SJCRH30 (cell line): Measurements from ENCODE around the gene LTF. TPM values are rescaled to one million over a fixed set of nuclear protein-coding genes. Genes with fewer than 3 reads are reported as not detected.
"Not testable (repeated sequence)": the region's sequence is repeated elsewhere in the genome, so short reads cannot be mapped to it uniquely, and the experiment has no call there.

ENCODE experiments used
- DNase-seq, 2 experiments: peaks; one replicate each; pipeline ENCODE4 v3.0.0-alpha.2; 2015 to 2020
- H3K27ac ChIP-seq: fragments of 250-450 bp; sonication (Bioruptor Pico); 2 replicates; pipeline ENCODE4 v1.5.1; 2020; ENCODE audit warnings: mild to moderate bottlenecking, moderate library complexity
- H3K27me3 ChIP-seq: fragments of 250-450 bp; sonication (Bioruptor Pico); 2 replicates; pipeline ENCODE4 v1.5.1; 2020; ENCODE audit warnings: mild to moderate bottlenecking, moderate library complexity
- H3K36me3 ChIP-seq: fragments of 250-450 bp; sonication (Bioruptor Pico); 2 replicates; pipeline ENCODE4 v1.5.1; 2020; ENCODE audit warnings: mild to moderate bottlenecking, moderate library complexity
- H3K4me1 ChIP-seq: fragments of 250-450 bp; sonication (Bioruptor Pico); 2 replicates; pipeline ENCODE4 v1.5.1; 2020; ENCODE audit warnings: mild to moderate bottlenecking, moderate library complexity
- H3K4me3 ChIP-seq: fragments of 250-450 bp; sonication (Bioruptor Pico); 2 replicates; pipeline ENCODE4 v1.5.1; 2020; ENCODE audit warnings: mild to moderate bottlenecking, moderate library complexity
- H3K9me3 ChIP-seq: fragments of 250-450 bp; sonication (Bioruptor Pico); replicated peaks from 2 replicates; pipeline ENCODE4 v1.5.1; 2020; ENCODE audit warnings: mild to moderate bottlenecking, moderate library complexity
- total RNA-seq: library from RNA; depleted of rRNA; stranded (reverse); fragments of >200 nt; shearing (Covaris generic); gene quantifications from 2 replicates; pipeline ENCODE4 v1.2.3, GENCODE V29; 2014

Gene LTF
- total RNA-seq, 1 experiment from 2014 or later, result not detected

GRCh38 chr3:46426476-46426875, 38.2 kb downstream of the LTF start:
- DNase-seq, H3K4me1 ChIP-seq, H3K4me3 ChIP-seq, H3K36me3 ChIP-seq, H3K27ac ChIP-seq, H3K27me3 ChIP-seq, H3K9me3 ChIP-seq: not testable (repeated sequence)

- DNase-seq, result no peak
- H3K36me3 ChIP-seq, result no peaks in the 10 kb centered on the region
- H3K27me3 ChIP-seq, result no peaks in the 10 kb centered on the region
- no peaks in the 10 kb centered on the region for H3K9me3 ChIP-seq
- H3K4me3 ChIP-seq, result no peak overlapping the region
- no peaks in the 10 kb centered on the region for H3K4me1 ChIP-seq
- no peak overlapping the region for H3K27ac ChIP-seq
Observed at GRCh38 chr3:46423588-46423987, 41.1 kb downstream of the LTF start.

GRCh38 chr3:46422617-46423016, 42.1 kb downstream of the LTF start:
- H3K4me1 ChIP-seq, result no peaks in the 10 kb centered on the region
- no peaks in the 10 kb centered on the region for H3K27me3 ChIP-seq
- peak; percentile 23 to 32 for DNase-seq
- H3K36me3 ChIP-seq, result no peaks in the 10 kb centered on the region
- H3K27ac ChIP-seq, result no peak overlapping the region
- H3K9me3 ChIP-seq, result no peaks in the 10 kb centered on the region
- H3K4me3 ChIP-seq, result no peak overlapping the region

GRCh38 chr3:46420931-46421330, 43.8 kb downstream of the LTF start:
- no peaks in the 10 kb centered on the region for H3K4me1 ChIP-seq
- H3K36me3 ChIP-seq, result no peaks in the 10 kb centered on the region
- H3K4me3 ChIP-seq, result no peak overlapping the region
- H3K9me3 ChIP-seq, result no peaks in the 10 kb centered on the region
- DNase-seq, result no peak
- no peak overlapping the region for H3K27ac ChIP-seq
- no peaks in the 10 kb centered on the region for H3K27me3 ChIP-seq

- Histone ChIP-seq H3K9me3 (no peaks in the 10 kb centered on the region), H3K4me3 (no peak overlapping the region), H3K27me3 (no peaks in the 10 kb centered on the region), H3K27ac (no peak overlapping the region), H3K4me1 (no peaks in the 10 kb centered on the region), H3K36me3 (no peaks in the 10 kb centered on the region)
- DNase-seq, result no peak
Observed at GRCh38 chr3:46419816-46420215, 44.9 kb downstream of the LTF start.

- Histone ChIP-seq H3K4me1 (no peaks in the 10 kb centered on the region), H3K36me3 (no peaks in the 10 kb centered on the region), H3K9me3 (no peaks in the 10 kb centered on the region), H3K4me3 (no peak overlapping the region), H3K27ac (no peak overlapping the region), H3K27me3 (no peaks in the 10 kb centered on the region)
- DNase-seq, result no peak
Observed at GRCh38 chr3:46417841-46418611, 46.7 kb downstream of the LTF start.

- Histone ChIP-seq H3K27me3 (no peaks in the 10 kb centered on the region), H3K4me1 (no peaks in the 10 kb centered on the region), H3K27ac (no peak overlapping the region), H3K9me3 (no peaks in the 10 kb centered on the region), H3K36me3 (no peaks in the 10 kb centered on the region), H3K4me3 (no peak overlapping the region)
- no peak for DNase-seq
Observed at GRCh38 chr3:46416811-46417510, 47.7 kb downstream of the LTF start.

- Histone ChIP-seq H3K27ac (no peak overlapping the region), H3K36me3 (no peaks in the 10 kb centered on the region), H3K4me1 (no peaks in the 10 kb centered on the region), H3K27me3 (no peaks in the 10 kb centered on the region), H3K4me3 (no peak overlapping the region), H3K9me3 (no peaks in the 10 kb centered on the region)
- no peak for DNase-seq
Observed at GRCh38 chr3:46416125-46416810, 48.4 kb downstream of the LTF start.

- no peak overlapping the region for H3K4me3 ChIP-seq
- no peak overlapping the region for H3K27ac ChIP-seq
Observed at GRCh38 chr3:46414739-46415138, 50.0 kb downstream of the LTF start.

GRCh38 chr3:46413951-46414350, 50.8 kb downstream of the LTF start:
- no peaks in the 10 kb centered on the region for H3K27me3 ChIP-seq
- no peak overlapping the region for H3K27ac ChIP-seq
- no peaks in the 10 kb centered on the region for H3K9me3 ChIP-seq
- no peak overlapping the region for H3K4me3 ChIP-seq
- no peaks in the 10 kb centered on the region for H3K36me3 ChIP-seq
- H3K4me1 ChIP-seq, result no peaks in the 10 kb centered on the region
- no peak for DNase-seq

More at GRCh38 chr3:46414739-46415138, 50.0 kb downstream of the LTF start:
- H3K36me3 ChIP-seq, result no peaks in the 10 kb centered on the region
- no peaks in the 10 kb centered on the region for H3K9me3 ChIP-seq
- no peak for DNase-seq
- H3K4me1 ChIP-seq, result no peaks in the 10 kb centered on the region
- no peaks in the 10 kb centered on the region for H3K27me3 ChIP-seq

GRCh38 chr3:46412786-46413298, 51.9 kb downstream of the LTF start:
- H3K4me1 ChIP-seq, result peaks cover 4% of the 10 kb centered on the region
- DNase-seq, result no peak
- no peaks in the 10 kb centered on the region for H3K36me3 ChIP-seq
- no peaks in the 10 kb centered on the region for H3K9me3 ChIP-seq
- H3K27ac ChIP-seq, result no peak overlapping the region
- H3K4me3 ChIP-seq, result no peak overlapping the region
- H3K27me3 ChIP-seq, result no peaks in the 10 kb centered on the region

GRCh38 chr3:46411271-46411670, 53.4 kb downstream of the LTF start:
- Histone ChIP-seq H3K36me3 (no peaks in the 10 kb centered on the region), H3K27ac (no peak overlapping the region), H3K9me3 (no peaks in the 10 kb centered on the region), H3K27me3 (no peaks in the 10 kb centered on the region), H3K4me3 (no peak overlapping the region), H3K4me1 (peaks cover 7% of the 10 kb centered on the region)
- no peak for DNase-seq

- Histone ChIP-seq H3K9me3 (no peaks in the 10 kb centered on the region), H3K4me1 (peaks cover 7% of the 10 kb centered on the region), H3K4me3 (no peak overlapping the region), H3K27me3 (no peaks in the 10 kb centered on the region), H3K27ac (no peak overlapping the region), H3K36me3 (no peaks in the 10 kb centered on the region)
- no peak for DNase-seq
Observed at GRCh38 chr3:46410669-46411068, 54.0 kb downstream of the LTF start.

GRCh38 chr3:46409739-46410489, 54.8 kb downstream of the LTF start:
- no peak overlapping the region for H3K4me3 ChIP-seq
- H3K27me3 ChIP-seq, result no peaks in the 10 kb centered on the region
- DNase-seq, result no peak
- H3K36me3 ChIP-seq, result no peaks in the 10 kb centered on the region
- no peaks in the 10 kb centered on the region for H3K9me3 ChIP-seq
- no peak overlapping the region for H3K27ac ChIP-seq
- H3K4me1 ChIP-seq, result peaks cover 7% of the 10 kb centered on the region
